Common myeloid progenitor, CD34-positive (primary cell): ENCODE results near the gene C1orf116.

ENCODE experiments used
- CTCF ChIA-PET: fragments of 350-600 bp; sonication (Branson Sonifier 250); formaldehyde crosslinking; loops from one replicate; lab custom pipeline; 2021; ENCODE audit warnings: antibody characterized with exemption; lab: Charles Lee
- POLR2A ChIA-PET: fragments of 350-600 bp; sonication (Branson Sonifier 250); formaldehyde crosslinking; loops from one replicate; lab custom pipeline; 2021; ENCODE audit warnings: antibody characterized with exemption; lab: Charles Lee
- DNase-seq, 3 donors: peaks; one replicate each; pipeline versions ENCODE4 v3.0.0 to v3.0.0-alpha.2; 2013
- H3K27ac ChIP-seq, 2 experiments: 1 replicate in 1 of 2; 2 replicates in 1 of 2; pipeline ENCODE4 v1.7.0; 2013; ENCODE audit warnings: inconsistent platforms in 2 of 2, low read length in 2 of 2, mild to moderate bottlenecking in 2 of 2, low read depth in 1 of 2, moderate library complexity in 1 of 2; ENCODE audit not compliant: severe bottlenecking in 2 of 2, insufficient read depth in 1 of 2, poor library complexity in 1 of 2
- H3K27me3 ChIP-seq, 5 experiments: replicated peaks in 2 of 5; 1 replicate in 3 of 5; 2 replicates in 2 of 5; pipeline versions ENCODE4 v1.6.1 to v1.7.0; 2013; ENCODE audit warnings: low read length in 4 of 5, mild to moderate bottlenecking in 2 of 5, moderate library complexity in 2 of 5, inconsistent platforms in 1 of 5; ENCODE audit not compliant: insufficient read depth in 5 of 5, control insufficient read depth in 4 of 5
- H3K36me3 ChIP-seq, 4 experiments: 1 replicate in 2 of 4; 2 replicates in 2 of 4; pipeline versions ENCODE4 v1.6.1 to v1.7.0; 2013; ENCODE audit warnings: low read length in 3 of 4, control low read depth in 1 of 4, mild to moderate bottlenecking in 1 of 4; ENCODE audit not compliant: control insufficient read depth in 4 of 4, insufficient read depth in 4 of 4
- H3K4me1 ChIP-seq, 4 experiments: 1 replicate in 3 of 4; 2 replicates in 1 of 4; pipeline versions ENCODE4 v1.6.1 to v1.7.1; 2013; ENCODE audit warnings: low read length in 3 of 4, mild to moderate bottlenecking in 3 of 4, control low read depth in 1 of 4, inconsistent platforms in 1 of 4, moderate library complexity in 1 of 4; ENCODE audit not compliant: control insufficient read depth in 4 of 4, insufficient read depth in 4 of 4; ENCODE audit errors: control extremely low read depth in 1 of 4
- H3K4me3 ChIP-seq, 7 experiments: 1 replicate in 4 of 7; 2 replicates in 3 of 7; pipeline versions ENCODE4 v1.5.1 to v1.7.0; 2013; ENCODE audit warnings: mild to moderate bottlenecking in 7 of 7, low read length in 6 of 7, moderate library complexity in 6 of 7, inconsistent platforms in 2 of 7, low read depth in 2 of 7, control low read depth in 1 of 7; ENCODE audit not compliant: insufficient read depth in 4 of 7, control insufficient read depth in 1 of 7; ENCODE audit errors: extremely low read depth in 1 of 7
- H3K9me3 ChIP-seq, 5 experiments: 1 replicate in 4 of 5; 2 replicates in 1 of 5; pipeline versions ENCODE4 v1.6.1 to v1.7.1; 2013; ENCODE audit warnings: low read length in 4 of 5, mild to moderate bottlenecking in 2 of 5, inconsistent platforms in 1 of 5, low read depth in 1 of 5, moderate library complexity in 1 of 5; ENCODE audit not compliant: control insufficient read depth in 4 of 5, insufficient read depth in 2 of 5; ENCODE audit errors: control extremely low read depth in 1 of 5
- WGBS: methylation state at CpG from one replicate; pipeline ENCODE4 v1.1.5; 2013; ENCODE audit not compliant: insufficient coverage; 5-methylcytosine and 5-hydroxymethylcytosine counted together

The C1orf116 gene

DNA sequence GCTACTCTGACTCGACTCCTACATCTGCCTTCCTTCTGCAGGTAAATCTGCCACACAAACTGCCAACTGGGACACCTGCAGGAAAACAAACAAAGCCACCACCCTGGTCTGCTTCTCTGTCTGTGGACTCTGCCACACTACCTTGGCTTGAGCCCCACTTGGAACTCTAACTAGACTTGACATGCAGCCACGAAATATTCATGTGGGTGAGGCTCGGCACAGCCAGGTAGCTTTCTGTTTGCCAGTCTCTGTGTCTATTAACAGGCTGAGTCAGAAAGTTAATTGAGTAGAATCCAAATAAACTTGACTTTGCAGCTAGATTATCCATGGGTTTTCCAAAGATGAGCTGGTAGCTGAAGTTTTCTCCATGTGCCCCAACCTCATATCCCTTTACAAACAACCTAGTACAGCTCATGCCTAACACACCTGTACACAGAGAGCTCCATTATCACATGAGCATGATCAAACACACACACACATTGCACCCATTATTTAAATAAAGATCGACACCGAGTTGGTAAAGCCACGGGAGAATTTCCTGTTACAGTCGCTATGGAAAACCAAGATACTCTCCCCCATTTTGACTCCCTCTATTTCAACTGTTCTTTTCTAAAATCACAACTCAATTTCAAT, 808 bp downstream of the C1orf116 start:
- Histone ChIP-seq H3K36me3 (no peaks in the 10 kb centered on the region), H3K4me3 (no peak overlapping the region), H3K4me1 (peaks cover 0 to 10% (median 5%) of the 10 kb centered on the region in 4 experiments), H3K9me3 (no peaks in the 10 kb centered on the region), H3K27ac (no peak overlapping the region), H3K27me3 (peaks cover 0 to 3% (median 0%) of the 10 kb centered on the region in 5 experiments)
- POLR2A ChIA-PET, result no interaction called here
- DNase-seq, result no peak
- CTCF ChIA-PET, result interaction anchor here (0.8 to 8.4 kb wide), 3 partner anchors 10 to 26 kb away, joined by 3 to 60 read pairs (median 4); partner anchors contain the start of gene YOD1
- WGBS, result 92% methylated on average over 7 of the region's 7 CpGs

- no peak overlapping the region for H3K27ac ChIP-seq
- H3K27me3 ChIP-seq, result peaks cover 0 to 3% (median 0%) of the 10 kb centered on the region in 5 experiments
- no peaks in the 10 kb centered on the region for H3K9me3 ChIP-seq
- DNase-seq, result no peak
- H3K36me3 ChIP-seq, result no peaks in the 10 kb centered on the region
- POLR2A ChIA-PET, result no interaction called here
- no peak overlapping the region for H3K4me3 ChIP-seq
- H3K4me1 ChIP-seq, result peaks cover 4 to 11% (median 7%) of the 10 kb centered on the region in 4 experiments
- CTCF ChIA-PET, result interaction anchor here (0.8 to 8.4 kb wide), 3 partner anchors 9 to 26 kb away, joined by 3 to 60 read pairs (median 4); partner anchors contain the start of gene YOD1
- 100% methylated on average over 1 of the region's 1 CpG for WGBS
Observed at GRCh38 chr1:207031016-207031415, 1.5 kb downstream of the C1orf116 start.

DNA sequence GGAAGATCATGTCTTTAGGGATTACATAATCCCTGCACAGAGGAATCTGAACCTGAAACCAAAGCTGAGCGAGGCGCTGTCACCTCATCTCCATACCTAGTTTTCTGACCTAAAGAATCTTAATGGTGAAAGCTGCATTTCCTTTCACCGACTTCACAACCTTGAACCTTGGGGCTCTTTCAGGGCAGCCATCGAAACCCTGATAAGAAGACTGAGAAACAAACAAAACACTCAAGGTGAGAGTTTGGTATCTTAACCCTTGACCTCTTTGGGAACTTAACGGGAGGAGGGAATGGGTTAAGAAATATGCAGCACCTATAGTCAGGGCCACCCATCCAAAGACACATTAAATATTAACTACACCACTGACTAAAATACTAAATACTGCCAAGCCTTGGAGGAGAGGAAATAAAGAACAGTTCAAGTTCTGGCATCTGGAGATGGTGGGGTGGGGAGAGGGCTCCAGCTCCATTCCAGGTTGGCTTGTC, 2.0 kb downstream of the C1orf116 start:
- no peak overlapping the region for H3K4me3 ChIP-seq
- ChIA-PET CTCF (interaction anchor here (1.1 to 8.4 kb wide), 3 partner anchors 9 to 17 kb away, joined by 3 to 60 read pairs (median 4); partner anchors contain the start of gene YOD1), POLR2A (no interaction called here)
- WGBS, result 100% methylated on average over 3 of the region's 5 CpGs
- no peaks in the 10 kb centered on the region for H3K36me3 ChIP-seq
- peaks cover 0 to 3% (median 0%) of the 10 kb centered on the region in 5 experiments for H3K27me3 ChIP-seq
- no peak for DNase-seq
- no peaks in the 10 kb centered on the region for H3K9me3 ChIP-seq
- no peak overlapping the region for H3K27ac ChIP-seq
- peaks cover 5 to 14% (median 10%) of the 10 kb centered on the region in 4 experiments for H3K4me1 ChIP-seq

- Histone ChIP-seq H3K9me3 (no peaks in the 10 kb centered on the region), H3K27ac (no peak overlapping the region), H3K4me1 (peaks cover 5 to 21% (median 15%) of the 10 kb centered on the region in 4 experiments), H3K36me3 (no peaks in the 10 kb centered on the region), H3K4me3 (no peak overlapping the region), H3K27me3 (peaks cover 0 to 3% (median 0%) of the 10 kb centered on the region in 5 experiments)
- WGBS, result 98% methylated on average over 5 of the region's 5 CpGs
- ChIA-PET CTCF (interaction anchor here (1.1 to 8.4 kb wide), 5 partner anchors 8 to 19 kb away, joined by 3 to 60 read pairs (median 4); partner anchors contain the start of gene YOD1), POLR2A (no interaction called here)
- DNase-seq, result no peak
Observed at GRCh38 chr1:207029701-207030521, 2.6 kb downstream of the C1orf116 start.

DNA sequence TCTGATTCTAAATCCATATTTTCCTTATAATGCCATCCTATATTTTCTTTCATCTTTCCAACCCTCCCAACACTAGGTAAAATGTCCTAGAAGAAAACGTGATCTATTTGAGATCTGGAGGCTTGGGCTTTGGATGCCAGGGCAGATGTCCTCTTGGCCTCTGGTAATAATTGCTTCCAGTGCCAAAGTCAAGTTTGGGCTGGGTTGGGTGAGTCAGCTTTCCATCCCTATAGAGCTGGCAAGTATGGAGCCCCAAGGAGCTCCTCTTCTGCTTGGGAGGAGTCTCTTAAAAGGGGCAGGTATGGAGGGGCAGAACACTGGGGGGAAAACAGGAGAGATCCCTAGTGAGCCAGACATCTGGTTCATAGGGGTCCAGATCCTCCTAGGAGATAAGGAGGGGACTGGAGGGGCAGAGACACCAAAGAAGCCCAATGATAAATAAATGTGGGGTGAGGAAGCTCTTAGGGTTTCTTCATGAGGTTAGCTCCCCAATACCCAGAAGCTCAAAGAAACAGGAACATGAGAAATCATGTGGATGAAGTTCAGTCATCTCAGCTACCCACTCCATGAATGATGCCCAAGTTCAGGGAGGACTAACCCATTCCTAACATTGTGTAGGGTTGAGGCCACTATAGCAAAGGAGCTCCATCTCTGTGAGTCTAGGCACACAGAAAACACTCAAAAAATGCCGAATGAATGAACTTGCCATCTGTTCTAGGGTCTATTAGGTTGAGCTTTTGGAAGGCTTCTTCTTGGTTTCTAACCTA, 3.5 kb downstream of the C1orf116 start:
- Histone ChIP-seq H3K9me3 (no peaks in the 10 kb centered on the region), H3K27ac (no peak overlapping the region), H3K4me3 (no peak overlapping the region), H3K4me1 (peaks cover 5 to 29% (median 23%) of the 10 kb centered on the region in 4 experiments), H3K27me3 (peaks cover 0 to 3% (median 0%) of the 10 kb centered on the region in 5 experiments), H3K36me3 (no peaks in the 10 kb centered on the region)
- ChIA-PET POLR2A (no interaction called here), CTCF (interaction anchor here (0.8 to 8.4 kb wide), 5 partner anchors 9 to 95 kb away, joined by 3 to 60 read pairs (median 4); partner anchors contain the start of gene YOD1)
- DNase-seq, result no peak
- WGBS, result 100% methylated on average over 1 of the region's 2 CpGs

DNA sequence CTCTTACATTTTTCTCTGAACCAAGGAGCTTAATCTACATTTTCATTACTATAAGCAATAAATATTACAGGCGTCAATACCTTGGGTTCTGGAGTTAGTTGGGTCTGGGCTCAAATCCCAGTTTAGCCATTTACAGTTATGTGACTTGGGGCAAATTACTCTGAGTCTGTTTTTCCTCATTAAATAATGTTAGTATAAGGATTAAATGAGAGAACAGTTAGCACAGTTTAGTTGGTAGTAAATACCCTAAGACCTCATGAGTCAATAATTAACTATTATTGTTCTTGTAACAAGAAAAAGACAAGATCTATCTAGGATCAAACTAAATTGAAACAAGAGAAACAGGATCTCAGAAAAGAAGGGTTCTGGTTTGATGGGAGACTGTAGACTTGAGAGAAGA, 4.6 kb downstream of the C1orf116 start:
- Histone ChIP-seq H3K4me3 (no peak overlapping the region), H3K27me3 (peaks cover 0 to 3% (median 0%) of the 10 kb centered on the region in 5 experiments), H3K4me1 (peaks cover 12 to 33% (median 28%) of the 10 kb centered on the region in 4 experiments), H3K9me3 (no peaks in the 10 kb centered on the region), H3K27ac (no peak overlapping the region), H3K36me3 (no peaks in the 10 kb centered on the region)
- ChIA-PET POLR2A (no interaction called here), CTCF (interaction anchor here (1.4 to 8.4 kb wide), 2 partner anchors 19 to 22 kb away, joined by 3 to 60 read pairs; partner anchors contain the start of gene YOD1)
- no CpG with 5 or more reads among the region's 1 CpG for WGBS
- no peak for DNase-seq
